Right ventricle myocardium inferior (tissue), 1 donor: Measurements from ENCODE around the gene DNPH1. TPM values are rescaled to one million over a fixed set of nuclear protein-coding genes. Genes with fewer than 3 reads are reported as not detected.

Experiments
- ATAC-seq: fragments of 200-7000 bp; cut with Tn5 transposase; one replicate; pipeline ENCODE4 v1.9.1; 2020; ENCODE audit warnings: mild to moderate bottlenecking, moderate library complexity
- DNase-seq: peaks from one replicate; pipeline ENCODE4 v3.0.0; 2021; ENCODE audit errors: missing footprints
- intact Hi-C: fragments of 100-400 bp; cut with DNase I; formaldehyde crosslinking; loops from one replicate; pipeline ENCODE4 v1.11.0; 2022
- total RNA-seq: library from RNA; stranded (reverse); fragmentation: NEBNext Ultra II Directional; extraction: Animal tissue kit (Norgen Biotek cat#: 25700); gene quantifications from one replicate; pipeline ENCODE4 v1.2.1, GENCODE V29; 2021
- donor health status: DM: no; HTN: yes; CAD: no; lungs with severe emphysema.

DNPH1 gene
- total RNA-seq, 1 donor from 2014 or later: 29.9 TPM

DNA sequence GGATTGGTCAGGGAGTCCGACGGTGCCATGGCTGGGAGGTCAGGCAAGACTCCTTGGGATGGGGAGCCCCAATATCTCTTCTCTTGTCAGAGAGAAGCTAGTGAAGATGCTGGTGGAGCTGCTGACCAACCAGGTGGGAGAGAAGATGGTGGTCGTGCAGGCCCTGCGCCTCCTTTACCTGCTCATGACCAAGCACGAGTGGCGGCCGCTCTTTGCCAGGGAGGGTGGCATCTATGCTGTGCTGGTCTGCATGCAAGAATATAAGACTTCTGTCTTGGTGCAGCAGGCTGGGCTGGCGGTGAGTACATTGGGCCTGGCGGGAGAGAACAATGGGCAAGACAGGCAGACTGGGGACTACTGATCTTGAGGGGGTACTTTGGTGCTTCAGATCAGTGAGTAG, 36.4 kb downstream of the DNPH1 start:
- no peak for DNase-seq
- intact Hi-C loops: no loop called here
- no peak for ATAC-seq

DNA sequence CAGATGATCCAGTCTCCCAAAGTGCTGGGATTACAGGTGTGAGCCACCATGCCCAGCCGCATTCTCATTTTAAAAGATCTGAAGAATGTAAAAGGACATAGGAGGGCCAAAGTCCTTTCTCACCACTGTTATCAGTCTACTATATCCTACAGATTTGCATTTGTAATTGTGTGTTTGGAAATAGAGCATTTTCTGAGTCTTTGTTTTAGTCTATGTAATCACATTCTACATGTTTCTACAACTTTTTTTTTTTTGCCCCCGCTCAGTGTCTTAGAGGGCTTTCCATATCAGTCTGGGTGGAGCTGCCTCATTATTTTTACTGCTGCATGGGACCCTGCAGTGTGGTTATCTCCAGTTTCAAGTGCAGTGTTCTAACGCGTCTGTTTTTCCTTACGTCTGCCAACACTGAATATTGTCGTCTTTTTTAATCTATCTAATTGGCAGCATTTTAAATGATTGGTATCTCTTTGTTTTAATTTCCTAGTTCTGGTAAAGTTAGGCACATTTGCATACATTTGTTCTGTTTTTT, 39.4 kb downstream of the DNPH1 start:
- intact Hi-C loops: no loop called here
- DNase-seq: no peak
- ATAC-seq: no peak

DNA sequence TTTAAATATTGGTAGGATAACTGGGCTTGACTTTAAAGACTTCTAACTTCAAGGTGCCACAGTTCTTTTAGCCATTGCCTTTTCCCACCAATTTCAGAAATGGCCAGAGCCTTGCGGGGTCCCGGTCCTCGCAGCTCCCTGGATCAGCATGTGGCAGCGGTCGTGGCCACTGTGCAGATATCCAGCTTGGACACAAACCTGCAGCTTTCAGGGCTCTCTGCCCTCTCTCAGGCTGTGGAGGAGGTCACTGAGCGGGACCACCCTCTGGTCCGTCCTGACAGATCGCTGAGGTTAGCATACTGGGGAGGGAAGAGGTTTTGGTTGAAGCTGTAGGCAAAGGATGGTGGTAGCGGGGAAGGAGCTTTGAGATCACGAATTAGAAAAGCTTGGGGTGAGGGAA, 40.9 kb downstream of the DNPH1 start:
- intact Hi-C loops: no loop called here
- no peak for ATAC-seq
- DNase-seq: no peak

- intact Hi-C loops: no loop called here
- ATAC-seq (no peak), DNase-seq (no peak)
Measured at GRCh38 chr6:43187821-43188220, 41.5 kb downstream of the DNPH1 start.

- DNase-seq: no peak
- intact Hi-C loops: no loop called here
- ATAC-seq: no peak
Measured at GRCh38 chr6:43186706-43187105, 42.6 kb downstream of the DNPH1 start.

DNA sequence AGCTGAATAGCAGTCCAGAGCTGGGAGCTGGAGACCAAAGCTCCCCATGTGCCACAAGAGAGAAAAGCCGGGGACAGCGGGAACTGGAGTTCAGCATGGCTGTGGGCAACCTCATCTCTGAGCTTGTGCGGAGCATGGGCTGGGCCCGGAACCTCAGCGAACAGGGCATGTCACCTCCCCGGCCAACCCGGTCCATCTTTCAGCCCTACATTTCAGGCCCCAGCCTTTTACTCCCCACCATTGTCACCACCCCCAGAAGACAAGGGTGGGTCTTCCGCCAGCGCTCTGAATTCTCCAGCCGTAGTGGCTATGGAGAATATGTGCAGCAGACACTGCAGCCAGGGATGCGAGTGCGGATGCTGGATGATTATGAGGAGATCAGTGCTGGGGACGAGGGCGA, 43.3 kb downstream of the DNPH1 start:
- no peak for DNase-seq
- intact Hi-C loops: no loop called here
- no peak for ATAC-seq

- DNase-seq (no peak), ATAC-seq (no peak)
- intact Hi-C loops: no loop called here
Measured at GRCh38 chr6:43185391-43185985, 43.8 kb downstream of the DNPH1 start.

DNA sequence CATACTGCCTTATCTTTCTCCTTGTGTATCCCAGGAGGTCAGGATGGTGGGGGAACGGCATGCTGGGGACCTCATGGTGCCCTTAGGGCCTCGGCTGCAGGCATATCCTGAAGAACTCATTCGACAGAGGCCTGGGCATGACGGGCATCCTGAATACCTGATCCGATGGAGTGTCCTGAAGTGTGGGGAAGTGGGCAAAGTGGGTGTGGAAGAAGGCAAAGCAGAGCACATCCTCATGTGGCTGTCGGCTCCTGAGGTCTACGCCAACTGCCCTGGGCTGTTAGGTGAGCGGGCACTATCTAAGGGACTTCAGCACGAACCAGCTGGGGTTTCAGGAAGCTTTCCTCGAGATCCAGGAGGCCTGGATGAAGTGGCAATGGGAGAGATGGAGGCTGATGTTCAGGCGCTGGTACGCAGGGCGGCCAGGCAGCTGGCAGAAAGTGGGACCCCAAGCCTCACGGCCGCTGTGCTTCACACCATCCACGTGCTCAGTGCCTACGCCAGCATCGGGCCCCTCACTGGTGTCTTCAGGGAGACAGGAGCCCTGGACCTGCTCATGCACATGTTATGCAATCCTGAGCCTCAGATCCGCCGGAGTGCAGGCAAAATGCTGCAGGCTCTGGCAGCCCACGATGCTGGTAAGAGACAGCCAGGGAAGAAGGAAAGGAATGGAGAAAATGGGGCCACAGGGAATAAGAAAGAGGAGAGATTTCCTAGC, 44.9 kb downstream of the DNPH1 start:
- intact Hi-C loops: no loop called here
- DNase-seq: no peak
- ATAC-seq: no peak

- ATAC-seq (no peak), DNase-seq (no peak)
- intact Hi-C loops: no loop called here
Measured at GRCh38 chr6:43183441-43183840, 45.8 kb downstream of the DNPH1 start.

DNA sequence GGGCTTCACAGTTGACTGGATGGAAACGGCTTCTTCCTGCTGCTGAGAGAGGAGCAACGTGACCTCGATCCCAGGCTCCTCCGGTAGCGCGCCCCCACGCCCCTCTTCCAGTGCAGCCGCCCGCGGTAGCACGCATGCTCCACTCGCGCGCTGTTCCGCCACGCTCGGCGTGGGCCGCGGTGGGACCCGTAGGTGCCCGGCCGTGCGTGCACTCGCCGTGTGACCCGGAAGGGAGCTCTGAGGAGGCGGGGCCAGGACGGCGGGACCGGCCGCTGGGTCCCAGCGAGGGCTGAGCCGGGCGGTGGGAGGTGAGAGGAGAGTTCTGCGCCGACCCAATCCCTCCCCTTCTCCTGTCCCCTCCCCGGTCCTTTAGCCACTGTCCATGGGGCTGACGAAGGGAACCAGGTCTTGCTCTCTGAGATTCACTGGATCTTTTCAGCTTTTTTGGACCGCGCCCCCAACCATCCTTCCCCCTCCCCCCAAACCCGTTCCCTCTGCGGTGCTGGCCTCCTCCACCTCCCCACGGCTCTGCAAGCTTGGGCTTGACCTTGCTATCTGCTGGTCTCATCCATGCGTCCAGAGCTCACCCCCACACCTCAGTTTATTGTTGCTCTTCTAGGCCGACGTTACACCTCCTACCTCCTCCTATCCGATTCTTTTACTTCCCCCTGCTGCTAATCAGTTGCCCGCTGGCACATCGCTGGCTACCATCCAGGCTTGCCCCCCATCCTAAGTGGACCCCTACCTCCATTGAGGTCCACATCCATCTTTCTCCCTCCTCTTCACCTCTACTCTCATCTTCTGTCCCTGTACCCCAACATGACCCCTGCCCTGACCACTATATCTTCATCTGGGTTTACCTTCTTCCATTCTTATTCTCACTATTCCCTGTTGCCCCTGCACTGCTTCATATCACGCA, 47.1 kb downstream of the DNPH1 start, which contains the start of gene CUL9:
TSS of gene CUL9 (plus strand) at position 255 of the 919 bp plus-strand sequence. CDS start 2,115 bp downstream, outside the sequence.
- DNase-seq (peak; percentile 95), ATAC-seq (peak; percentile 97)
- intact Hi-C loops: no loop called here

- DNase-seq: no peak
- intact Hi-C loops: no loop called here
- no peak for ATAC-seq
Measured at GRCh38 chr6:43181621-43181941, 47.7 kb downstream of the DNPH1 start.

DNA sequence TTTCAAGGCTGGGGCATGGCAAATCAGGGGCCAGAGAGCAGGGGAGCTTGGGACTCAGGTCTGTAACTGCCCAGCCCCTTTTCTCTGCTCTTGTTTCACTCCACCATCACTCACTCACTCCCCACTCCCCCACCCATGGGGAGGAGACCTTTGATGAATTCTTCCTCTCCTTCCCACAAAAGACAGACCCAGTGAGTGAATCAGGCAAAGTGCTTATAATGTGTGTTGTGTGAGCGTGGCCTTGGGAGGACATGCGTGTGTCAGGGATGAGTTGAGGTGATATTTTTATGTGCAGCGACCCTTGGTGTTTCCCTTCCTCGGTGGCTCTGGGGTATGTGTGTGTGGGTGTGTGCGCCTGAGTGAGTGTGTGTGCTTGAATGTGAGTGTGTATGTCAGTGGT, 48.3 kb downstream of the DNPH1 start:
- ATAC-seq (no peak), DNase-seq (no peak)
- intact Hi-C loops: no loop called here

GRCh38 chr6:43180058-43180457, 49.2 kb downstream of the DNPH1 start:
- intact Hi-C loops: no loop called here
- ATAC-seq: no peak
- no peak for DNase-seq

DNA sequence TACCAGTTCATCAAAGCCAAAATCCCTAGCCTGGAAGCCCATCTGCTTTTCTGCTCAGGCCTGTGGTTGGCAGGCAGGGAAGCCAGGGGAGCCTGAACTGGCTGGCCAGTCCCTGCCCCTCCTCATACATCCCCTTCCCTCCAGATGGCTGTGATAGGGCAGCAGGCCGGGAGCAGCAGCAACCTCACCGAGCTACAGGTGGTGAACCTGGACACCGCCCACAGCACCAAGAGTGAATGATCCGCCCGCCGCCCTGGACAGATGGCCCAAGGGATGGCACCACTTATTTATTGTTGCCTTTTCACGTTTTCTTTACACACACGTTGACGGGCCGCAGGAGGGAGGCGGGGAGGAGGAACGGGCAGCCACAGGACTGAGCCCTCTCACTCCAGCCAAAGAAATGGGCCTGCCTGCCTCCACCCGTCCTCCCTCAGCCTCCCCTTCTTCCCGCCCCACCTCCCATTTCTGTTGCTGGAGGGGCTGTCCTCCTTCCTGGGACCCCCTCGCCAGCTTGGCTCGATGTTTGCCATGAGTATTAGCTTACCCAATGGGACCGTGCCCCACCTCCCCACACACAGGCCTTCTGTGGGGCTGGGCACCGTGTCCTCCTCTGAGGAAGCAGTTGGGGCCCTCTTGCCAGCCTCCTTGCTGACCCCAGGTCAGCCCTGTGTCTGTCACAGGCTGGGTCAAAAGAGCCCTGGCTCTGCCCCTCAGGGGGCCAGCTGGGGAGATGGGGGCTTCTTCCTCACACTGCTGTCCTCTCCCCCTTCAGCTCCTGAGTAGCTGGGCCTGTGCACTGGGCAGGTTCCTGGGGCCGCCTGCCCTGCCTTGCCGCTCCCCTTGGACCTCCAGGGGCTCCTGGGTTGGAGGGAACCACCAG, 50.1 kb downstream of the DNPH1 start:
- intact Hi-C loops: no loop called here
- DNase-seq (no peak), ATAC-seq (no peak)

DNA sequence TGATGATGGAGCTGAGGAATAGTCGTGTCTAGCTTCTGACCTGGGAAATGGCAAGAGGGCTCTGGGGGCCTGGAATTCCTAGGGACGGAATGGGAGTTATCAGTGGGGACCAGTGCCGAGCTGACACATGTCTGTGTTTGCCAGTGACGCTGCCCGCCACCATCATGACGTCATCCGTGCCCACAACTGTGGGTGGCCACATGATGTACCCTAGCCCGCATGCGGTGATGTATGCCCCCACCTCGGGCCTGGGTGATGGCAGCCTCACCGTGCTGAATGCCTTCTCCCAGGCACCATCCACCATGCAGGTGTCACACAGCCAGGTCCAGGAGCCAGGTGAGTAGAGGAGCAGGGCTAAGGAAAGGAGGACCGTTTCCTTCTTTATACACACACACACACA, 51.1 kb downstream of the DNPH1 start:
- intact Hi-C loops: no loop called here
- DNase-seq (no peak), ATAC-seq (no peak)

DNA sequence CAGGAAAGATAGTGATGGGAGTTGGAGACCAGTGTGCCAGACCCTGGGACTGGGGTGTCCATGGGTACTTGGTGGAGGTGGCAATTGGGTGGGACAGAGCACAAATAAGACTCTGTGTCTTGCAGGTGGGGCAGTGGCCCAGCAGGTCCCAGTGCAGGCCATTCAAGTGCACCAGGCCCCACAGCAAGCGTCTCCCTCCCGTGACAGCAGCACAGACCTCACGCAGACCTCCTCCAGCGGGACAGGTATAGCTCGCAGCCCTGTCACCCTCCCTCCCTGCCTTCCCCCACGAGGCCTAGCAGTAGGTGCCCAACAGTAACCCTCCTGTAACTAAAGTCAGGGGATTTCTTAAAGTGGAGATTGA, 52.9 kb downstream of the DNPH1 start:
- ATAC-seq (no peak), DNase-seq (no peak)
- intact Hi-C loops: no loop called here

- intact Hi-C loops: no loop called here
- ATAC-seq: no peak
- DNase-seq: no peak
Measured at GRCh38 chr6:43175676-43176422, 53.4 kb downstream of the DNPH1 start.
